Activated T-cell treated with anti-CD3 and anti-CD28 coated beads for 1 hour (primary cell): ENCODE measurements around the gene CELA3A.
"Not testable (repeated sequence)": the region's sequence is repeated elsewhere in the genome, so short reads cannot be mapped to it uniquely, and the experiment has no call there.

Source experiments
- DNase-seq: peaks from one replicate; pipeline ENCODE4 v3.0.0-alpha.2; 2020; ENCODE audit warnings: low read depth

CELA3A gene

GRCh38 chr1:22001409-22001808 is at the start of gene CELA3A:
CELA3A (plus strand) TSS chr1:22001657; CDS start chr1:22001675, 18 bp downstream.
- DNase-seq = no peak

GRCh38 chr1:21952786-21953520 is 48.5 kb upstream of the CELA3A start:
- no peak for DNase-seq

GRCh38 chr1:21955058-21955457 is 46.4 kb upstream of the CELA3A start:
- no peak for DNase-seq

GRCh38 chr1:21955501-21956281 is 45.8 kb upstream of the CELA3A start:
- no peak for DNase-seq

GRCh38 chr1:21956720-21957552 is 44.5 kb upstream of the CELA3A start:
- peak; percentile 27 for DNase-seq

GRCh38 chr1:21961337-21961736 is 40.1 kb upstream of the CELA3A start:
- DNase-seq = no peak

- no peak for DNase-seq
Observed at GRCh38 chr1:21961799-21962198, 39.7 kb upstream of the CELA3A start.

- peak; percentile 83 for DNase-seq
Observed at GRCh38 chr1:21963477-21964217, 37.8 kb upstream of the CELA3A start.

GRCh38 chr1:21966247-21967000 is 35.0 kb upstream of the CELA3A start:
- no peak for DNase-seq

GRCh38 chr1:21967216-21967615 is 34.2 kb upstream of the CELA3A start:
- DNase-seq = not testable (repeated sequence)

- DNase-seq = not testable (repeated sequence)
Observed at GRCh38 chr1:21969066-21969465, 32.4 kb upstream of the CELA3A start.

GRCh38 chr1:21970523-21970922 is 30.9 kb upstream of the CELA3A start:
- DNase-seq = not testable (repeated sequence)

- not testable (repeated sequence) for DNase-seq
Observed at GRCh38 chr1:21972973-21973441, 28.4 kb upstream of the CELA3A start.

- DNase-seq = not testable (repeated sequence)
Observed at GRCh38 chr1:21973948-21974347, 27.5 kb upstream of the CELA3A start.

GRCh38 chr1:21974699-21975098 is 26.8 kb upstream of the CELA3A start:
- DNase-seq = not testable (repeated sequence)

- not testable (repeated sequence) for DNase-seq
Observed at GRCh38 chr1:21975296-21975695, 26.2 kb upstream of the CELA3A start.

- not testable (repeated sequence) for DNase-seq
Observed at GRCh38 chr1:21976703-21977239, 24.7 kb upstream of the CELA3A start, which contains the start of gene CELA3B. CELA3B (plus strand) TSS chr1:21977022; CDS start chr1:21977040, 18 bp downstream.

- not testable (repeated sequence) for DNase-seq
Observed at GRCh38 chr1:21978209-21978608, 23.2 kb upstream of the CELA3A start.

GRCh38 chr1:21980515-21981220 is 20.8 kb upstream of the CELA3A start:
- DNase-seq = not testable (repeated sequence)

- not testable (repeated sequence) for DNase-seq
Observed at GRCh38 chr1:21981253-21981652, 20.2 kb upstream of the CELA3A start.
